Stimulated activated CD8-positive, alpha-beta memory T cell treated with anti-CD3 and anti-CD28 coated beads, Interleukin-15, amount 100 ng/mL, for 4 hours (primary cell): Measurements from ENCODE around the gene FAM217B.
"Not testable (repeated sequence)": the region's sequence is repeated elsewhere in the genome, so short reads cannot be mapped to it uniquely, and the experiment has no call there.

Experiments used
- DNase-seq, 2 donors: peaks; one replicate each; pipeline ENCODE4 v3.0.0-alpha.2; 2020; ENCODE audit warnings: low read depth in 2 of 2

FAM217B gene

DNA sequence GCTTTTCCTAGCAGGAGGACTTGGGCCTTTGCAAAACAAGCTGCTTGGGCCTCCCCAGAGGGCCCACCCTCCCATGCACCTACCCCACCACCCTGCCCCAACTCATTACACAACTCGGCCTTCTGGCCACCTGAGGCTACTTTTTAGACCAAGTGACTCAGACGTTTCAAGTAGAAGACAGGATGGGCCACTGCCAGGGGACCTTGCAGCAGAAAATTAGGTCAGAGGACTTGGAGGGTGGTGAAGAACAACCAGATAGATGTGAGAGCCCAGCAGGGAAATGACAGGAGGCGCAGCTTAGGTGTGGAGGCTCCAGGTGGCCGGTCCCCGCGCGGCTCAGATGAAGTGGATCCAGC lies 1.5 kb upstream of the FAM217B start:
- DNase-seq: no peak

GRCh38 chr20:59939052-59939878 lies 924 bp upstream of the FAM217B start:
- DNase-seq: no peak

DNA sequence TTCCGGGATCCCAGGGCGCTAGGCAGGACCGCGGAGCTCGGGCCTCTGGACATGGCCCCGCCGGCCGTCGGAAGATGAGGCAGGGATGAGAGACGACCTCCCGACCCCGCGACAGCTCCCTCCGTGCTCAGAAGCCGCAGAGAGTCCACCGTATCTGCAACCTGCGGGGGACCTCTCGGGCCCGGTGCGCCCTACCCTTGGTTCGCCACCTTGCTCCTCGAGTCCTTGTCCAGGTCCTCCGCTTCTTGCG lies 385 bp upstream of the FAM217B start:
- DNase-seq: no peak

GRCh38 chr20:59940956-59941294 lies 736 bp downstream of the FAM217B start:
- DNase-seq: no peak

DNA sequence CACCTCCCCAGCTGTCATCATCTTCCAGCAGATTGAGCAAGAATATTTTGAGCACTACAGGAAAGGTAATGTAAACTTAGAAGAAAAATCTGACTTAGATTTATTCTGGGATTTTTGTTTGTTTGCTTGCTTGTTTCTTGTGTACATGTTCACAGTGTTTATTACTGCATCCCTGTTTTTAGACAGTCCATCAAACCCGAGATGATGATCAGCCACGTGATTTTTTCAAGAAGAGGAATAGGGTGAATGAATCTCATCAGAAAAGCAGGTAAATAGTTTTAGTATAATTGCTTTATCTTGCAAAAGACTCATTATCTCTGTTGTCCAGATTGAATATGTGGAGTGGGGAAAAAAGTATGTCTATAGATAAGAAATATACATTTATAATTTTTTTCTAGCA lies 2.1 kb downstream of the FAM217B start:
- no peak for DNase-seq

DNA sequence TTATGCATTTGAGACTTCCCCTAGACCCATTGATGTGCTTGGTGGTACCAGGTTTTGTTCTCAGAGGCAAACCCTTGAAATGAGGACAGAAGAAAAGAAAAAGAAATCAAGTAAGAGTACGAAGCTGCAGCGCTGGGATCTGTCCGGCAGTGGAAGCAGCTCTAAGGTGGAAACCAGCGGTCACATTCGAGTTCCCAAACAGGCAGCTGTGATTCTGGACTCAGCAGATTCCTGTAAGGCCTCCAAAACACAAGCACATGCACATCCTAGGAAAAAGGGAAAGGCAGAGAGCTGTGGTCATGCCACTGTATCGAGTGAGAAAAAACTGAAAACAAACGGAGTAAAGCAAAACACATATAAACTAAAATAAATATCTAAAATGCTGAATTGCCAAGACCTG lies 4.5 kb downstream of the FAM217B start:
- DNase-seq: no peak

- DNase-seq: no peak
Measured at GRCh38 chr20:59945175-59945574, 5.0 kb downstream of the FAM217B start.

- no peak for DNase-seq
Measured at GRCh38 chr20:59945731-59946130, 5.5 kb downstream of the FAM217B start.

DNA sequence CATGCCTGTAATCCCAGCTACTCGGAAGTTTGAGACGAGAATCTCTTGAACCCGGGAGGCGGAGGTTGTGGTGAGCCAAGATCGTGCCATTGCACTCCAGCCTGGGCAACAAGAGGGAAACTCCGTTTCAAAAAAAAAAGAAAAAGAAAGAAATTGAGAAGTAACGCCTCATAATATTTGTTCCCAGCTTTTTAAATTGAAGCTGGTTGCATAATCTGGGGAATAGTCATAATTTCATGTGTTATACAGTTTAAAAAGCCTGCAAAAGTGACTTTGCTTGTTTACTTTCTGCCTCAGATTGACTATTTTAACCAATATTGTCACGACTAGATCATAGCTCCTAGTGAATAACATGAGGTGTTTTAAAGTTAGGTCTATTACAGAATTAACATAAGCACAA lies 7.2 kb downstream of the FAM217B start:
- no peak for DNase-seq

- no peak for DNase-seq
Measured at GRCh38 chr20:59948212-59948611, 8.0 kb downstream of the FAM217B start.

GRCh38 chr20:59948828-59949720 lies 8.9 kb downstream of the FAM217B start:
- DNase-seq: no peak

DNA sequence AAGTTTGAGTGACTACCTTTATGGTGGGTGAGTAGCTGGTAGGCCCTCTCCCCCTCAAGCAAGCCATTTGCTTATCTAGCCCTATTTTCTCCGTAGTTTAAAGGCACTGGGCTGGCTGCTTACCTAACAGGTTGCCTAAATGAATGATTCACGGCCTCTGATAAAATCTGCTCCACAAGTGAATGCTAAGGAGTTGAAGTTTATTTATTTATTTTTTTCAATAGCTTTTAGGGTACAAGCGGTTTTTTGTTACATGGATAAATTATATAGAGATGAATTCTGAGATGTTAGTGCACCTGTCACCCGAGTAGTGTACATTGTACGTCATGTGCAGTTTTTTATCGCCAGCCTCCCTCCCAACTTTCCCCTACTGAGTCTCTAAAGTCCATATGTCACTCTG lies 9.7 kb downstream of the FAM217B start:
- no peak for DNase-seq

- DNase-seq: no peak
Measured at GRCh38 chr20:59954718-59955117, 14.5 kb downstream of the FAM217B start.

- DNase-seq: no peak
Measured at GRCh38 chr20:59955131-59955796, 15.1 kb downstream of the FAM217B start.

DNA sequence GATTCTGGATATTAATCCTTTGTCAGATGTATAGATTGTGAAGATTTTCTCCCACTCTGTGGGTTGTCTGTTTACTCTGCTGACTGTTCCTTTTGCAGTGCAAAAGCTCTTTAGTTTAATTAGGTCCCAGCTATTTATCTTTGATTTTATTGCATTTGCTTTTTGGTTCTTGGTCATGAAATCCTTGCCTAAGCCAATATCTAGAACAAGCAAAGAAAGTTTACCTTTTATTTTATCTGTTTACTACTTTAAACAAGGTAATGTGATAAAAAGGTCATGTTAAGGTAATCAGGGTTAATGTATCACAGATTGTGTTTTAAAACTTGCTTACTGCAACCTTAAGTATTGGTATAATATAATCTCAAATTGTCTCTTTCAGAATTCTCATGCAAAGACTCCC lies 17.4 kb downstream of the FAM217B start:
- not testable (repeated sequence) for DNase-seq

DNA sequence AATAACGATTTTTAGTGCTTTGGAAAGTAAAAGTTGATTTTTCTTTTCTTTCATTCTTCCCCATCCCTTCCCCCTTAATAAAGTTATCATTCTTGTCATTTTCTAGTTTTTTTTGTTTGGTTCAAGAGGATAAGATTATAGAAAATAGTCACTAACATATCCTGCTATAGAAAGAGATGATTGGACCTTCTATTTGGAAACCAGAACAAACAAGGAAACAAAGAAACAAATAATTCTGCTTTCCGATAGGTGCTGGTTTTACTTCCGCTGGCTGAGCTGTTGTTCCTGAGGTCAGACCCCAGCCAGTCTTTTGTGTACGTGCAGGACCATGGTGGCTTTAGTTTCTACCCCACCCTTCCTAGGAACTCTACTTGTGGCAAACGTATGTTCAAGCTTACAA lies 17.9 kb downstream of the FAM217B start, which contains the start of gene CDH26:
Gene CDH26, plus strand, starts transcription at position 301 of the 400 bp plus-strand sequence. CDS start 304 bp downstream, outside the sequence.
- DNase-seq: no peak

GRCh38 chr20:59958626-59959025 lies 18.4 kb downstream of the FAM217B start:
- no peak for DNase-seq

GRCh38 chr20:59961423-59961822 lies 21.2 kb downstream of the FAM217B start:
- no peak for DNase-seq

DNA sequence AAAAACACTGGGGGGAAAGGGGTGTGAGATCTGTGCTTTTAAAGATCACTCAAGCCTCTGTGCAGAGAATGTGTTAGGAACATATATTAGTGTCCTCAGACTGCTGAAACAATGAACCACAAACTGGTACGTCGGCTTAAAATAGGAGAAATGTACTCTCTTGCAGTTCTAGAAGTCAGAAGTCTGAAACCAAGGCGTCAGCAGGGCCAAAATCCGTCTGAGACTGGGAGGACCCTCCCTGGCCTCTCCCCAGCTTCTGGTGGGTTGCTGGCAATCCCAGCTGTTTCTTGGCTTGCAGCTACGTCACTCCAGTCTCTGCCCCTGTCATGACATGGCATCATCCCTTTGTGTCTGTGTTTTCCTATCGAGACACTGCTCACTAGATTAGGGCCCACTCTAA lies 22.0 kb downstream of the FAM217B start:
- no peak for DNase-seq

DNA sequence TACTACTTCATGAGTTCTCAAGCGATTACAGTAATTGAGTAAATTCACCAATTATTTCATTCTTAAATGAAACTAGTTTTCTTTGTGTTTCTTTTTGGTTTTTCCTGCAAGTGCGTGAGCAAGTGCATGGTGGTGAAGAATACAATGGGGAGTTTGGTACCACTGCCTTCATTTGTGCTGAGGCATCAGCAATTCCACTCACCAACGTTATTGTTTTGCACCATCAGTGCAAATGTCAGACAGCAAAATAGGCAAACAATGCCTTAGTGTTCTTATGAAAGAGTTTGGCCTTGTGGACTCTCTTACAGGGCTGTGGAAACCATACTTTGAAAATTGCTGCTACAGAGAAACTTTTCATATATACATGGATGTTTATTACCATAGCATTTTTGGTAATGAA lies 26.2 kb downstream of the FAM217B start:
- no peak for DNase-seq

DNA sequence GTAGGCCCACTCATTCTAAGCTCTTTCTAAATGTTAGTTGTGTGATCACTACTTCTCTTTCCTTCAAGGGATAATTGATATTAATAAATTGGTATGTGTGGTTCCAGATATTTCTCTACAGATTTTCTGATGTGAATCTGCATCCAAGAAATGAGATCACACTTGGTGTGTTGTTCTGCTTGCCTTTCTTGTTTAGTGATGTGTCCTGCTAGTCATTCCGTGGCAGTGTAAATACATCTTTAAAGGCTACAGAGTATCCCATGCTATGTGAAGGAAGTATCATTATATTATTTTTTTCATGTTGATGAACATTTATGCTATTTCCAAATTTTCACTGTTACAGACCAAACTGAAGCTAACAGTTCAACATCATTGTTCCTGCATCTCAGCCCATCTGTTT lies 31.2 kb downstream of the FAM217B start:
- no peak for DNase-seq

DNA sequence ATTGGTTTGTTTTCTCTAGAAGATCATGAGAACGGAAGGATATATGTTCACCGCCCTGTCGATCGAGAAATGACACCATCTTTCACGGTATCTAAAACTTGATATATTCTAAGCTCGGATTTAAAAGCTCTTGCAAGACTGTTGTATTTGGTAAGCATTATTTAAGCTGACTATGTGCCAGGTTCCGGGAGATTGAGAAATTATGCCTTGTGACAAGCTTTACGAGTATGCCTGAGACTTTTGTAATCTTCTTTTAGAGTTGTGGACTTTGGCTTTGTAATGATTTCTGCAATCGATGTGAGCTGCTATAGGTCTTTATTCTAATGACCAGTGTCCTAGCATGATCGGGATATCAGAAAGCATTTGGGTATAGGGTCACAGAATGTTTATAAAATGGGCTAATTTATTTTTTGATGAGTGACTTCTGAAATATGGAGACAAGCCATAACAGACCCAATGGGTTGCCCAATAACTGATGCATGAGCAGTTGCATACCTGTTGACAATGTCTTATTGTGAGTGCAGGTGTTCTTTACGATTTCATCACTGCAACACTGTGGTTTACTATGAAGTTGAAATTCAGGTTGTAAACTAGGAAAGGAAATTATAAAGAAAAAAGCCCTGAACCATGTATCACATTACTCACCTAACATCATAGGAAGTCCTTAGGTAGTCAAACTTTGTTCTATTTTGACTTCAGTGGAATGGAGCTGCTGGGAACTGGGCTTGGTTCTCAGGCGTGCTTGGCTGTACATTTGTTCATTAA lies 32.0 kb downstream of the FAM217B start:
- DNase-seq: no peak
